Stimulated activated CD8-positive, alpha-beta memory T cell treated with anti-CD3 and anti-CD28 coated beads, Interleukin-12 subunit alpha, Interleukin-12 subunit beta, amount 100 ng/mL, for 4 hours (primary cell): Measurements from ENCODE around the gene ANO7.

ENCODE experiments used
- DNase-seq: peaks from one replicate; pipeline ENCODE4 v3.0.0-alpha.2; 2020; ENCODE audit warnings: low read depth

The ANO7 gene

DNA sequence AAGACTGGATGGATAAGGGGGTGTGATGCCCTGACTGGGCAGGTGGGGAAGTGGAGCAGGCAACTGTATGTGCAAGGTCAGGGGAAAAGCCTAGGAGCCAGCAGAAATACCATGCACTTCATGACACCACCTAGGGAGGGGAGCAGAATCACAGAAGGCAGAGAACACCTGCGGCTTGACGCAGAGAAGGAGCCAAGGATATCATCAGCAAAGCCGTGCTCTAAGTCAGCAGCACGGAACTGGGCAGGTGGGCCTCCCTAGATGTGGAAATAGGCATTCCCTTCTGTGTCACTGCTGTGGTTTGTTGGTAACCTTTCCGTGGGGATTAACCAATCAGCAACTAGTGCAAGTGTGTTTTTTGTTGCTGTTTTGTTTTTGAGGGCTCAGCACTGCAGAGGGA, 85.7 kb downstream of the ANO7 start:
- no peak for DNase-seq
